HFFc6 (cell line): ENCODE results near the gene SUCLG2. TPM values are rescaled to one million over a fixed set of nuclear protein-coding genes. Genes with fewer than 3 reads are reported as not detected.
A peak's percentile ranks its signal among the peaks of the same experiment; 100 is the strongest.

Experiments used
- DNase-seq: peaks from one replicate; pipeline ENCODE4 v3.0.0-alpha.2; 2018
- H3K27ac Mint-ChIP-seq: 2 replicates; pipeline ENCODE4 v1.8.0; 2020; ENCODE audit warnings: mild to moderate bottlenecking, mixed read lengths
- H3K27me3 Mint-ChIP-seq: 2 replicates; pipeline ENCODE4 v1.8.0; 2021; ENCODE audit warnings: mild to moderate bottlenecking, moderate library complexity, mixed read lengths; ENCODE audit not compliant: insufficient read depth
- H3K36me3 Mint-ChIP-seq: 2 replicates; pipeline ENCODE4 v1.8.0; 2021; ENCODE audit warnings: low read depth, mixed read lengths
- H3K4me1 Mint-ChIP-seq: 2 replicates; pipeline ENCODE4 v1.8.0; 2020; ENCODE audit warnings: low read depth, mixed read lengths
- H3K4me3 Mint-ChIP-seq: 2 replicates; pipeline ENCODE4 v1.8.0; 2020; ENCODE audit warnings: mild to moderate bottlenecking, moderate library complexity, mixed read lengths
- H3K9me3 Mint-ChIP-seq: 2 replicates; pipeline ENCODE4 v1.8.0; 2020; ENCODE audit warnings: mild to moderate bottlenecking, mixed read lengths
- total RNA-seq, 6 experiments: library from RNA; stranded (reverse); fragmentation: NEBNext Ultra II Directional; extraction: Animal tissue kit (Norgen Biotek cat#: 25700); gene quantifications; 2 replicates in 1 of 6; 3 replicates in 5 of 6; pipeline ENCODE4 v1.2.3, GENCODE V29; 2021
- TF ChIP-seq, protein P1 (sequence below): fragments of 200-600 bp; sonication (generic); IDR thresholded peaks from 2 replicates; pipeline ENCODE4 v1.5.0; 2021; ENCODE audit warnings: antibody characterized with exemption, mild to moderate bottlenecking

Gene SUCLG2
- total RNA-seq, 6 experiments from 2014 or later: 50.2 to 81.4 (median 75.2) TPM

DNA sequence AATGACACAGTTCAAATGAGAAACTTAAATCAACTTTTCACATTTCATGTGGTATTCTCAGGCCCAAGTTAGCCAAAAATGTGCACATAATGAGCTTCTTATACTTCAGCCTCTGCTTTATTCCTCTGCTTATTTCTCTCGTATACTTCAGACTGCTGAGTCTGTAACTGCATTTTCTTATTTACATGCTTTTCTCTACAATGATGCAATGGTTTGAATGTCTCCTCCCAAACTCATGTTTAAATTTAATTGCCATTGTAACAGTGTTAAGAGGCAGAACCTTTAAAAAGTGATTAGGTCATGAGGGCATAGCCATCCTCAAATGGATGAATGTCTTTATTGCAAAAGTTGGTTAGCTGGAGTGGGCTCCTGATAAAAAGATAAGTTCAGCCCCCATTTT is 184.2 kb downstream of the SUCLG2 start:
- peaks cover 27% of the 10 kb centered on the region for H3K36me3 Mint-ChIP-seq
- no peaks in the 10 kb centered on the region; the same call in 1 of the 2 replicates for H3K9me3 Mint-ChIP-seq
- no peak overlapping the region for H3K4me3 Mint-ChIP-seq
- no peak overlapping the region for H3K27ac Mint-ChIP-seq
- H3K4me1 Mint-ChIP-seq: peaks cover 17% of the 10 kb centered on the region
- DNase-seq: no peak
- TF ChIP-seq, protein P1, sequence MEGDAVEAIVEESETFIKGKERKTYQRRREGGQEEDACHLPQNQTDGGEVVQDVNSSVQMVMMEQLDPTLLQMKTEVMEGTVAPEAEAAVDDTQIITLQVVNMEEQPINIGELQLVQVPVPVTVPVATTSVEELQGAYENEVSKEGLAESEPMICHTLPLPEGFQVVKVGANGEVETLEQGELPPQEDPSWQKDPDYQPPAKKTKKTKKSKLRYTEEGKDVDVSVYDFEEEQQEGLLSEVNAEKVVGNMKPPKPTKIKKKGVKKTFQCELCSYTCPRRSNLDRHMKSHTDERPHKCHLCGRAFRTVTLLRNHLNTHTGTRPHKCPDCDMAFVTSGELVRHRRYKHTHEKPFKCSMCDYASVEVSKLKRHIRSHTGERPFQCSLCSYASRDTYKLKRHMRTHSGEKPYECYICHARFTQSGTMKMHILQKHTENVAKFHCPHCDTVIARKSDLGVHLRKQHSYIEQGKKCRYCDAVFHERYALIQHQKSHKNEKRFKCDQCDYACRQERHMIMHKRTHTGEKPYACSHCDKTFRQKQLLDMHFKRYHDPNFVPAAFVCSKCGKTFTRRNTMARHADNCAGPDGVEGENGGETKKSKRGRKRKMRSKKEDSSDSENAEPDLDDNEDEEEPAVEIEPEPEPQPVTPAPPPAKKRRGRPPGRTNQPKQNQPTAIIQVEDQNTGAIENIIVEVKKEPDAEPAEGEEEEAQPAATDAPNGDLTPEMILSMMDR: no peak
- no peaks in the 10 kb centered on the region for H3K27me3 Mint-ChIP-seq

DNA sequence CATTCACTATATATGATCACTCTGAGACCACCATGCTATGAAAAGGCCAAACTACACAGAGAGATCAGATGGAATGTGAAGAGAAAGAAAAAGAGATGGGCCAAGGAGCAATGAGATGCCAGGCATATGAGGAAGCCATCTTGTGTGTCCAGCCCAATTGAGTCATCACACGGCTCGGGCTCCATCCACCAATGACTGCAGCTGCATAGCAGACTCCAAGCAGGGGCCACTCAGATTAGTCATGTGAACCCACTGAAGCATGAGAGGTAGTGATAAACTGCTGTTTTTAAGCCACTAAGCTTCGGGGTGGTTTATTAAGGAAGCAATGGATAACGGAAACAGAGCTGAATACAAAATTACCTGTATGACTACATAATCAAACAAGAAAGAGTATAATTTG is 185.9 kb downstream of the SUCLG2 start:
- Mint-ChIP-seq H3K27me3 (no peaks in the 10 kb centered on the region), H3K4me1 (peaks cover 9% of the 10 kb centered on the region), H3K36me3 (peaks cover 29% of the 10 kb centered on the region), H3K9me3 (no peaks in the 10 kb centered on the region; the same call in 1 of the 2 replicates), H3K4me3 (no peak overlapping the region), H3K27ac (no peak overlapping the region)
- TF ChIP-seq, protein P1: no peak
- no peak for DNase-seq

DNA sequence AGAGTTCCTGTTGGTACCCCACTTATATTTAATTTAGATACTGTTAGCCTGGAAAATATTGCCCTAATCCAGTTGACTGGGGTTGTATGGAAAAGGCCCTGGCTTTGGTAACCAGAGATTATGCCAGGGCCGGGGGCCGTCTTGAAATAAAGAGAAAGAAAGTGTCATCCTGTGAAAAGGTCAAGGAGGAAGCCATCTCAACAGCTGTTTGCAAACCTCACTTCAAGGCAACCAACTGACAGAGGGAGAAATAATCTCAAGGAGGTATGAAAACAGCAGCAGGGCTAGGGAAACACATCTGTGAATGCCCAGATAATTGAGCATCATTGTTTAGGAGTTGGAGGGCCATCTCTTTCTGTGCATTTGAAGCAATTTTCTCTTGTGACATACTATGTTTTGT is 190.8 kb downstream of the SUCLG2 start:
- peaks cover 29% of the 10 kb centered on the region for H3K36me3 Mint-ChIP-seq
- TF ChIP-seq, protein P1: no peak
- H3K4me1 Mint-ChIP-seq: peaks cover 33% of the 10 kb centered on the region
- H3K4me3 Mint-ChIP-seq: no peak overlapping the region
- no peak overlapping the region for H3K27ac Mint-ChIP-seq
- DNase-seq: no peak
- H3K9me3 Mint-ChIP-seq: no peaks in the 10 kb centered on the region; the same call in 1 of the 2 replicates
- H3K27me3 Mint-ChIP-seq: no peaks in the 10 kb centered on the region

DNA sequence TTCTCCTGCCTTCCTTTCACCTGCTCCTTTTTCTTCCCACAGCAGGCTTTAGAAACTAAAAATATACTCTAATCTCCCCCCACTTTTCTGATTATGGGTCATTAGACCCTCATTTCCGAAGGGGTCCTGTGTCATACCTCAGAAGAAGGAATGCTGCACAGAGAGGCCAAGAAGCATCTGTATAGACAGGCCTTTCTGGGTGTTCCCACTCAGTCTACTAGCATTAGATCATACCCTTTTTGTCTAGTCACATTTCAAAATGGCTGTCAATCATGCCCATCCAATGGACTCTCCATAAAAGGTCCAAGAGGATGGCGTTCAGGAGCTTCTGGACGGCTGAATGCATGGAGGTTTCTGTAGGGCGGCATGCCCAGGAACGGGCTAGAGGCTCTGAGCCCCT is 192.2 kb downstream of the SUCLG2 start:
- H3K4me1 Mint-ChIP-seq: peaks cover 34% of the 10 kb centered on the region
- H3K27ac Mint-ChIP-seq: peak overlapping the region; percentile 86
- TF ChIP-seq, protein P1: no peak
- no peaks in the 10 kb centered on the region for H3K9me3 Mint-ChIP-seq
- H3K27me3 Mint-ChIP-seq: no peaks in the 10 kb centered on the region
- peaks cover 18% of the 10 kb centered on the region for H3K36me3 Mint-ChIP-seq
- peak overlapping the region; percentile 47; the same call in 1 of the 2 replicates for H3K4me3 Mint-ChIP-seq
- no peak for DNase-seq

DNA sequence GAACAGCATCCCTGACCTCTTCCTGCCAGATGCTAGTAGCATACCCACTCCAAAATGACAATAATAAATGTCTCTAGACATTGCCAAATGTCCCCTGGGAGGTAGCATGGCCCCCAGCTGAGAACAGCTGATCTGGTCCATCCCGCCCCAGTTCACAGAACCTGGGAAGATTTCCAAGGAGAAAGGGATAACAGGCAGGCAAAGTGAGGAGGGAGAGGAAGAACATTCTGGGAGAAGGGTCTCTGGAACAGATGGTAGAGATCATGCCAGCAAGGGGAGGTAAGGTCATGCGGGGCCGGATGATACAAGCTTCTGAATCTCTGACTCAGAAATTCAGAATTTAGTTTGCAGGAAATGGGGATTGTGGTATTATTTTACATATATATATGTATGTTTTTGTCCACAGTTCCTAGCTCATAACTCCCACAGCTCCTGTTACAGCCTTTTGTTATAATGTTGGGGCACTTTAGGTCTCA is 192.7 kb downstream of the SUCLG2 start:
- H3K36me3 Mint-ChIP-seq: peaks cover 18% of the 10 kb centered on the region
- TF ChIP-seq, protein P1: no peak
- H3K27ac Mint-ChIP-seq: peak overlapping the region; percentile 86
- peaks cover 34% of the 10 kb centered on the region for H3K4me1 Mint-ChIP-seq
- no peak for DNase-seq
- H3K27me3 Mint-ChIP-seq: no peaks in the 10 kb centered on the region
- peak overlapping the region; percentile 47; the same call in 1 of the 2 replicates for H3K4me3 Mint-ChIP-seq
- no peaks in the 10 kb centered on the region for H3K9me3 Mint-ChIP-seq
